Activated CD4-positive, CD25-positive, alpha-beta regulatory T cell (primary cell): ENCODE measurements around the gene PNMT.
A peak's percentile ranks its signal among the peaks of the same experiment; 100 is the strongest.

Experiments used
- DNase-seq, 4 experiments: peaks; one replicate each; lab custom pipeline; 2025; lab: John Stamatoyannopoulos, UW

Gene PNMT

DNA sequence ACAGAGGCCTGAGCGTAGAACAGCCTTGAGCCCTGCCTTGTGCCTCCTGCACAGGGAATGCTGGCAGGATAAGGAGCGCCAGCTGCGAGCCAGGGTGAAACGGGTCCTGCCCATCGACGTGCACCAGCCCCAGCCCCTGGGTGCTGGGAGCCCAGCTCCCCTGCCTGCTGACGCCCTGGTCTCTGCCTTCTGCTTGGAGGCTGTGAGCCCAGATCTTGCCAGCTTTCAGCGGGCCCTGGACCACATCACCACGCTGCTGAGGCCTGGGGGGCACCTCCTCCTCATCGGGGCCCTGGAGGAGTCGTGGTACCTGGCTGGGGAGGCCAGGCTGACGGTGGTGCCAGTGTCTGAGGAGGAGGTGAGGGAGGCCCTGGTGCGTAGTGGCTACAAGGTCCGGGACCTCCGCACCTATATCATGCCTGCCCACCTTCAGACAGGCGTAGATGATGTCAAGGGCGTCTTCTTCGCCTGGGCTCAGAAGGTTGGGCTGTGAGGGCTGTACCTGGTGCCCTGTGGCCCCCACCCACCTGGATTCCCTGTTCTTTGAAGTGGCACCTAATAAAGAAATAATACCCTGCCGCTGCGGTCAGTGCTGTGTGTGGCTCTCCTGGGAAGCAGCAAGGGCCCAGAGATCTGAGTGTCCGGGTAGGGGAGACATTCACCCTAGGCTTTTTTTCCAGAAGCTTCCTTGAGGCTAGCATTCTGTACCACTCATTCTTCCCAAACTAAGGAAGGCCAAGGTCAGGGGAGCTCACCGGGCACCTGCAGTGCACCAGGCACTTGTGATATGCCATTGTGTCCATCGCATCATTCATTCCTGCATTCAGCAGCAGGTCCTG lies 1.9 kb downstream of the PNMT start:
- DNase-seq: no peak

DNA sequence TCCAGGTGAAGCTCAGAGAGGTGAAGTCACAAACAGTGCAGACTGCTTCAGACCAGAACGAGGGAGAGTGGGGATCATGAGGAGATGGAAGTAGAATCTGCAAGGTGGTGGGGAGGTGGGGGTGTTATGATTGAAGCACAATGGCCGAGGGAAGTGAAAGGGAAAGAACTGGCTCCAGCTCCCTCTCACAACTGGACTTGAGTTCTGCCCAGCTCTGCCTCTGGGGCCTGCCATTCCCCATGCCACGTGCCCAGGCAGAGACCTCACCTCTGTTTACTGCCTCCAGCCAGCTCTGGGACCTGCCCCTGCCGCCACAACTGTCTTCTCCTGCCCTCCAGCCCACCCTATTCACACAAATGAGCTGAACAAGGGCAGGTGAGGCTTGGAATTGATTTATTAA lies 2.5 kb downstream of the PNMT start:
- no peak for DNase-seq

GRCh38 chr17:39671651-39672521 lies 3.6 kb downstream of the PNMT start:
- DNase-seq: no peak

GRCh38 chr17:39672522-39673334 lies 4.5 kb downstream of the PNMT start:
- no peak for DNase-seq

DNA sequence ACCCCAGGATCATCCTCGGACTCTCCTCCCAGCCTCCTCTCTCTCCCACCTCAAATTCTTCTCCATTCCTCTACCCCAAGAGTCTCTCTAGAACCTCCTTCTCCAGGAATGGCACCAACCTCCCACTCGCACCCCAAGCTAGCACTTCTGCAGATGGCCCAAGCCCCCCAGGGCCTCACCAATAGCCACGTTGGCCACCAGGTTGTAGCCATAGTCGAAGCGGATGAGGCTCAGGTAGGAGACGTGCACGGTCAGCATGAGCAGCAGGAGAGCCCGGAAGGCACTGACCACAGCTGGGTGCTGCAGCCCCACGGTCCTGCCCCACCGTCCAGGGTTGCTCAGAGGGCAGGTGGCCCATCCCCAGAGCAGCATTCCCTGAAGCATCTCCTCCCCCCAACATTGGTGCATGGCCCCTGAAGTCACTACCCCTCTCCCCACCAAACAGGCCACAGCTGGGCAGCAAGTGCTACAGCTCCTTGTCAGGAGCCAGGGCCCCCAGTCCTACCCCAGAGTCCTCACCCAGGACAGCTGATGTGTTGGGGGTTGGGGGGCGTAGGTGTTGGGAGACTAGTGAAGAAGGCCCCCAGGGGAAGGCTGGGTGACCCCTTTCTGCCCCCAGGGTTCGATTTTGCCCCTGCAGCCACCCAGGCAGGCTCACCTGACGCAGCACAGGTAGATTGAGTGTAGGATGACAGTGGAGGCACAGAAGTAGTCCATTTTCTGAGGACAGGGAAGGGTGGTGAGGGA lies 5.3 kb downstream of the PNMT start:
- DNase-seq: no peak

- DNase-seq: no peak
These were observed 5.9 kb downstream of the PNMT start for GRCh38 chr17:39674179-39674578.

DNA sequence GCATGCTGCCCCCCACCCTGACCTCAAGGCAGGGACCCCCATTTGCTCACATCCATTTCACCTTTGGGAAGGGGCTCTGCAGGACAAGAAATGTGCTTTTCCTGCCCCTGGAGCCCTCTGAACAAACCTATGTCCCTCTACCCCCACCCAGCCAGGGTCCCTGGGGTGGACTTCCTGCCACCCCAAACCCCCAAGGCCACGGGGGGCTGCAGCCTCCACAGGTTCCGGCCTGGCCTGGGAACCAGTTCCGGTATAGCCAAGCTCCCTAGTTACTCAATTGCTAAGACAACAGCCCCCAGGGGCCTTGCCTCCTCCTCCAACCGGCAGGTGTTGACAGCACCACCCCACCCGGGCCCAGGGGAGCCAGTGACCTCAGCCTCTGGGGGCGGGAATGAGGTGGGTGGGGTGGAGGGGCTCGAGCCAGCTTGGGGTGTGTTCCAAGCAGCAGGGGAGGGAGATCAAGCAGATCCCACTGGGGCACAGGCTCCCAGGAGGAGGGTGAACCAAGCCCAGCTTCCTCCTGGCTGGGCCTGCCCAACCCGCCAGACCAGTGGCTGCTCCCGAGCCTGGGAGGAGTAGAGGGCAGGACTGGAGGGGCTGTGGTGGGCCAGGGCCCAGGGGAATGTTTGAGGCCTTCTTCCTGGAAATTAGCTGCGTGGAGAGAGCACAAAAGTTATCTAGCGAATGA lies 6.6 kb downstream of the PNMT start:
- DNase-seq: no peak

- DNase-seq: no peak
These were observed 7.3 kb downstream of the PNMT start for GRCh38 chr17:39675390-39676082.

DNA sequence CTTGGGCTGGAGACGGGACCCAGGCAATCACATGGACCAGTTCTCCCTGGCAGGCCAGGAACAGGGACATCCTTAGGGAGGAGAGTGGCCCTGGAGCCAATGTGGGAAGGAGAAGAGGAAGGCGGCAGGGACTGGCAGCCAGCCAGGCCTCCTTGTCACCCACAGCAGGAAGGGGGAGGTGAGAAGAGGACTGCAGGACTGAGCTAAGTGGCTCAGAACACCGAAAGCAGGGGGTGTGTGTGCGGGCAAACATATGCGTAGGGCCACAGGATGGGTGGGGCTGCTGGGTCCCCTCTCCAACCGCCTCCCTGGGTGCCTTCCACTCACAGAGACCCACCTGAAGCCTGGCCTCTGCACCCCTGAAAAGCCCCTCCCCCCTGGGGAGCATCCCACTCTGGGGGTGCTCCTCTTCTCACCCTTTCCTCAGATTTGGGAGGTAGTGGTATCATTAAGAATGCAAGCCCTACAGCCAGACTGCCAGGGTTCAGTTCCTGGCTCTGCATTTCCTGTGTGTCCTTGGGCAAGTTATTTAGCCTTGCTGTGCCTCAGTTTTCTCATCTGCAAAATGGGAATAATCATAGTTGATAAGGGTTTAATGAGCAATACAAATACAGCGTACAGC lies 8.1 kb downstream of the PNMT start:
- peak in 1 of 4 experiments; percentile 34 for DNase-seq

GRCh38 chr17:39677072-39677471 lies 8.8 kb downstream of the PNMT start:
- no peak for DNase-seq

DNA sequence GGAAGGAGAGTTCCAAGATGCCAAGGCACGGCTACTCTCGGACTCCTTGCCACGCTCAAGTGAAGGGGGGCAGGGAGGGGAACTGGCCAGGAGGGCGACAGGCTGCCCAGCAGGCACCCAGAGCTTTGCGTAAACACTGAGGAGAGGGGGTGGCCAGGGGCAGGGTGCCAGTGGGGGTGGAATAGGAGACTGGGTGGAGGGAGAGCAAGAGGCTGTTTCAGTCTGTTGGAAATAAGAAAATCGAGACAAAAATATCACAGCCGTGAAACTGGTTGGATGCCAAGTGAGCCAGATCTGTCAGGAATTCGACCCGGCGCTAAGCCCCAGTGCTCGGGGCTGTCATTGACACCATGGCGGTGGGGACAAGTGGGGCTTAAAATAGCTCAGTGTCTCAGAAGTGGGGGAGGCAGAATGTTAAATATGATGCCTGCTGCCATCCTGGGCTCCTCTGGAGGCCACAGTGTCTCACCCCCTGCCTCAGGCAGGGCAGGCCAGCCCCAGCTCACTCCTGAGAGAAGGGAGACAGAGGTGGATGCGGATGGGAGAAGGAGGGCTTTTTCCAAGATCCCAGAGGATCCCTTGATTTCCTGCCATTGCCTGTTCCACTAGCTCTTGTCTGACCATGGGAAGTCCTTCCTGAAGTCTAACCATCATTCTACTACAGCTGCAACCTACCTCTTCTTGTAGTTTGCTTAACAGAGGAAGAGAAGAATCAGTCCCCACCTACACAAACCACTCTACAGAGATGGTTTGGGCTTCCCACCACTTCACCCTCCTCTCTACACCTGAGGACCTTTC lies 9.5 kb downstream of the PNMT start:
- no peak for DNase-seq

DNA sequence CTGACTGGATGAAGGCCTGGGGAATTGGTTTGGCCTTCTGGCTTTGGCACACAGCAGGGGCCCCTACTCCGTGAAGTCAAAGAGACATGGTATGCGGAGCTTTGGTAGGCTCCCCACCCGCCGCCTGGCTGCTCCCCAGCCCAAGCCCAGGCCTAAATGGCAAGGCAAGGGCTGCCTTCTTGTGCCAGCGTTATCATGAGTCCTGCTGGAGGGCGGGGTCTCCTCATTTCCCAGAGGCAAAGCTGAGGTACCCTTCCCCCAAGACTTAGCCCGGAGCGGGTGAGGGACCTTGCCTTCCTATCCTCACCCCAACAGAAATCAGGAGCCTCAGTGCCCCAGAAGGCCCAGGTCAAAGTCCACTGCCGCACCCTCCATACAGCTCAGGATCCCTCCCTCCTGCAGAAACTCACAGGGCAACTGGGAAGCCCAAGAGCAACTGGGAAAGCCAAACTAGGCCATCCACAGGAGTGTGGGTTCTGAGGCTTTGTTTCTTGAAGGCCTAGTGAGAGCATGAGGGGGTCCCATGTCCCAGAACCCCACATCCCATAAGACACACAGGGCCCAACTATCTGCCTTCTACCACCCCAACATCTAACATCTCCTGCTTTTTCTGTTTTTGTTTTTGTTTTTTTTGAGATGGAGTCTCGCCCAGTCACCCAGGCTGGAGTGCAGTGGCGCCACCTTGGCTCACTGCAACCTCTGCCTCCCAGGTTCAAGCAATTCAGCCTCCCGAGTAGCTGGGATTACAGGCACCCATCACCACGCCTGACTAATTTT lies 10.3 kb downstream of the PNMT start:
- DNase-seq: no peak

- DNase-seq: peak in 1 of 4 experiments; percentile 15
These were observed 11.4 kb downstream of the PNMT start for GRCh38 chr17:39679521-39680192.

- DNase-seq: no peak
These were observed 15.2 kb downstream of the PNMT start for GRCh38 chr17:39683295-39683939.

DNA sequence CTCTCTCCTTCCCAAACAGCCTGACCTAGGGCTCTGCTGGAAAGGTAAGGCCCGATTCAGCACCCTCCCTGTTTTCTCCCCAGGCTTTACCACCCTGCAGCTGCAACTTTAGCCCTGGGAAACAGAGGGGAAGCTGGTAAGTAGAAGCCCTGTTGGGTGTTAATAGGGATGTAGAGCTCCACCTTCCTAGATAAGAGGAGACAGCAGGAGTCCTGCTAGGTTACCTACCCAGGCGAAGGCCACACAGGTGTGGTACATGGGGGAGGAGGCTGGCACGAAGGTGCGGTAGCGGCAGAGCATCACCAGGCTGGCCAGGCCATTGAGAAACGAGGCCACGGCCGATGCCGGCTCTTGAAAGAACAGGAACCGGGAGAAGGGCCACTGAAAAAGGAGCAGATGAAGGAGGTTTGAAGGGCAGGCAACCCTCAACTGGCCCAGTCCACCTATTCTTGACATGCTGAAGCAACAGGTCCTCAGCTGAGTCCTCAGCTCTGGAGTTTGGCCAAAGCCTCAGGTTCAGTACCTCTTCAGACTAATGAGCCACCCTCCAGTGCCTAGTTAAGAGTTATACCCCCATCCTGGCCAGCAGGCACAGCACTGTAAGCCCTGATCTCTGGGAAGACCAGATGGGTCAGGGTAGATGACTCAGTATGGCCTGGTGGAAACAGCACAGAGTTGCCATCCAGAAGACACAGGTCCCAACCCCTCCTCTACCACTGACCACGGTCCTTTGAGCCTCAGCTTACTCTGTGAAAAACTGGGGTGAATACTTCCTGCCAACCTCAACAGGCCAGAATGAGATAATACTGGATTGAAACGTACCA lies 16.3 kb downstream of the PNMT start:
- DNase-seq: no peak

DNA sequence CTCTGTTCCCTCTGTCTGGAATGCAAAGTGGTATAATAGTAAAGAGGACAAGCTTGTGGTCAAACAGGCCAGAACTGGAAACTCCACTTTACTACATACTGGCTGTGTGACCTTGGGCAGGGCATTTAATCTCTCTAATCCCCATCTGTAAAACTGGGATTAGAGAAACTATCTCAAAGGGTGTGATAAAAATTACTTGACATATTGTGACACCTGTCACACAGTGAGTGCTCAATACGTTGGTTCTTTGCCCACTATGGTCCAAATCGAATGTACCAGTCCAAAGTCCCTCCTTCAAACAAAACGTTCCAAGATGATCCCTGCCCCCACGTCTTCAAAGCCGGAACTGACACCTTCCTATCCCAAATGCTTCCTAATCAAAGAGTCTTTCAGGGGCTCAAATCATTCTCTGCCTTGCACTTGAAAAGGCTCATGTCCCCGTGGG lies 18.9 kb downstream of the PNMT start:
- no peak for DNase-seq
